Upper lobe of left lung (tissue), 6 donors: ENCODE data around the gene DYNC1LI1. TPM values are rescaled to one million over a fixed set of nuclear protein-coding genes. Genes with fewer than 3 reads are reported as not detected.

Experiments used
- ATAC-seq, 2 donors: fragments of 200-7000 bp; cut with Tn5 transposase; one replicate each; pipeline ENCODE4 v1.9.1; 2022; ENCODE audit warnings: mild to moderate bottlenecking in 2 of 2, moderate library complexity in 2 of 2; ENCODE audit not compliant: low FRiP score in 2 of 2
- DNase-seq, 2 donors: peaks; one replicate each; pipeline ENCODE4 v3.0.0-alpha.2; 2019 to 2020
- H3K27ac ChIP-seq, 4 donors: fragments of 200-600 bp; sonication (generic); one replicate each; pipeline ENCODE4 v1.5.1; 2016 to 2019
- H3K27me3 ChIP-seq, 4 donors: fragments of 200-600 bp; sonication (generic); one replicate each; pipeline ENCODE4 v1.5.1; 2017 to 2019
- H3K36me3 ChIP-seq, 4 donors: fragments of 200-600 bp; sonication (generic); one replicate each; pipeline ENCODE4 v1.5.1; 2016 to 2019
- H3K4me1 ChIP-seq, 4 donors: fragments of 200-600 bp; sonication (generic); one replicate each; pipeline ENCODE4 v1.5.1; 2018 to 2019
- H3K4me3 ChIP-seq, 4 donors: fragments of 200-600 bp; sonication (generic); one replicate each; pipeline ENCODE4 v1.5.1; 2017 to 2019; ENCODE audit warnings: mild to moderate bottlenecking in 2 of 4, moderate library complexity in 1 of 4
- H3K9me3 ChIP-seq, 4 donors: fragments of 200-600 bp; sonication (generic); one replicate each; pipeline ENCODE4 v1.5.1; 2018 to 2019
- CTCF ChIP-seq, 6 experiments: fragments of 450-650 bp in 4 of 6; fragments of 200-600 bp in 2 of 6; sonication (generic) in 2 of 6; IDR thresholded peaks; one replicate each; pipeline ENCODE4 v1.5.1; 2016 to 2019; ENCODE audit warnings: antibody characterized with exemption in 6 of 6
- EP300 ChIP-seq, 4 donors: sonication (generic); formaldehyde crosslinking; IDR thresholded peaks; one replicate each; pipeline ENCODE4 v1.5.1; 2017; ENCODE audit warnings: antibody characterized with exemption in 4 of 4, control low read depth in 2 of 4
- POLR2A ChIP-seq, 4 donors: fragments of 450-650 bp; IDR thresholded peaks; one replicate each; pipeline ENCODE4 v1.5.1; 2016 to 2017; ENCODE audit warnings: antibody characterized with exemption in 4 of 4, mild to moderate bottlenecking in 2 of 4
- POLR2AphosphoS5 ChIP-seq, 2 donors: sonication (generic); formaldehyde crosslinking; IDR thresholded peaks; one replicate each; pipeline ENCODE4 v1.5.1; 2017; ENCODE audit warnings: antibody characterized with exemption in 2 of 2
- WGBS, 2 donors: methylation state at CpG; one replicate each; pipeline ENCODE4 v1.1.5; 2017 to 2018; 5-methylcytosine and 5-hydroxymethylcytosine counted together
- total RNA-seq, 6 donors: library from RNA; depleted of rRNA in 4 of 6; stranded (reverse); fragments of >200 nt in 4 of 6; gene quantifications; one replicate each; pipeline versions ENCODE4 v1.1.0 to v1.2.1, GENCODE V29; 2016 to 2021
- donor health status: DM: no; HTN: no; CAD: no; lungs with moderate emphysema.
- donor health status: DM: no; HTN: yes; CAD: no; lungs with severe emphysema.

The DYNC1LI1 gene
- total RNA-seq, 6 donors from 2014 or later, result 16.8 to 42.0 (median 33.8) TPM

GRCh38 chr3:32577581-32578556 is 7.2 kb upstream of the DYNC1LI1 start:
- H3K9me3 ChIP-seq, result no peaks in the 10 kb centered on the region
- H3K4me3 ChIP-seq, result peak overlapping the region in 2 of 4 donors; percentile 1 to 21
- peaks cover 4 to 14% (median 13%) of the 10 kb centered on the region in 4 donors for H3K4me1 ChIP-seq
- DNase-seq, result peak in 1 of 2 donors; percentile 26
- peak; percentile 34 to 86 for ATAC-seq
- H3K27ac ChIP-seq, result peak overlapping the region; percentile 3 to 44 (median 18)
- H3K36me3 ChIP-seq, result no peaks in the 10 kb centered on the region
- H3K27me3 ChIP-seq, result no peaks in the 10 kb centered on the region
- WGBS, 2 donors, result 23 to 26% methylated on average over 9 of the region's 9 CpGs
- TF ChIP-seq POLR2A (IDR thresholded peaks at IDR 0.05), result no peak
- no peak for TF ChIP-seq POLR2AphosphoS5 (IDR thresholded peaks at IDR 0.05)
- no peak for TF ChIP-seq EP300 (IDR thresholded peaks at IDR 0.05)
- TF ChIP-seq CTCF (IDR thresholded peaks at IDR 0.05), result no peak

- Histone ChIP-seq H3K9me3 (no peaks in the 10 kb centered on the region), H3K27ac (peak overlapping the region; percentile 3 to 44 (median 18)), H3K36me3 (no peaks in the 10 kb centered on the region), H3K4me3 (peak overlapping the region in 2 of 4 donors; percentile 1 to 21), H3K4me1 (peaks cover 4 to 15% (median 13%) of the 10 kb centered on the region in 4 donors), H3K27me3 (no peaks in the 10 kb centered on the region)
- DNase-seq (no peak), ATAC-seq (no peak)
- TF ChIP-seq POLR2A (IDR thresholded peaks at IDR 0.05) (no peak), CTCF (IDR thresholded peaks at IDR 0.05) (no peak), POLR2AphosphoS5 (IDR thresholded peaks at IDR 0.05) (no peak), EP300 (IDR thresholded peaks at IDR 0.05) (no peak)
- 46 to 58% methylated on average over 2 of the region's 2 CpGs for whole genome bisulfite sequencing, 2 donors
Observed at GRCh38 chr3:32577174-32577573, 6.5 kb upstream of the DYNC1LI1 start.

GRCh38 chr3:32575451-32576113 is 4.9 kb upstream of the DYNC1LI1 start:
- WGBS, 2 donors, result 91 to 93% methylated on average over 2 of the region's 2 CpGs
- DNase-seq (no peak), ATAC-seq (no peak)
- Histone ChIP-seq H3K27me3 (no peaks in the 10 kb centered on the region), H3K36me3 (no peaks in the 10 kb centered on the region), H3K4me1 (peaks cover 12 to 27% (median 20%) of the 10 kb centered on the region in 4 donors), H3K27ac (no peak overlapping the region), H3K9me3 (no peaks in the 10 kb centered on the region), H3K4me3 (no peak overlapping the region)
- no peak for TF ChIP-seq POLR2AphosphoS5 (IDR thresholded peaks at IDR 0.05)
- no peak for TF ChIP-seq CTCF (IDR thresholded peaks at IDR 0.05)
- TF ChIP-seq EP300 (IDR thresholded peaks at IDR 0.05), result no peak
- TF ChIP-seq POLR2A (IDR thresholded peaks at IDR 0.05), result no peak

- H3K27ac ChIP-seq, result peak overlapping the region; percentile 97 to 100 (median 98)
- H3K36me3 ChIP-seq, result peaks cover 0 to 4% (median under 1%) of the 10 kb centered on the region in 4 donors
- 1 to 2% methylated on average over 12 to 14 of the region's 14 CpGs for WGBS, 2 donors
- DNase-seq (no peak), ATAC-seq (peak; percentile 67 to 74)
- H3K4me3 ChIP-seq, result peak overlapping the region; percentile 12 to 96 (median 76)
- H3K4me1 ChIP-seq, result peaks cover 19 to 28% (median 24%) of the 10 kb centered on the region in 4 donors
- TF ChIP-seq EP300 (IDR thresholded peaks at IDR 0.05) (no peak), POLR2A (IDR thresholded peaks at IDR 0.05) (no peak), POLR2AphosphoS5 (IDR thresholded peaks at IDR 0.05) (no peak), CTCF (IDR thresholded peaks at IDR 0.05) (no peak)
- H3K27me3 ChIP-seq, result no peaks in the 10 kb centered on the region
- H3K9me3 ChIP-seq, result no peaks in the 10 kb centered on the region
Observed at GRCh38 chr3:32571192-32571485, 481 bp upstream of the DYNC1LI1 start.
